Subcutaneous adipose tissue (tissue), 4 donors: ENCODE results near the gene MAT2A. TPM values are rescaled to one million over a fixed set of nuclear protein-coding genes. Genes with fewer than 3 reads are reported as not detected.

Source experiments
- CTCF ChIP-seq: fragments of 450-650 bp; IDR thresholded peaks from one replicate; pipeline ENCODE4 v1.5.1; 2016; ENCODE audit warnings: low read depth, mild to moderate bottlenecking, control low read depth, antibody characterized with exemption, moderate library complexity
- total RNA-seq, 4 donors: library from RNA; depleted of rRNA; stranded (reverse); fragments of >200 nt; gene quantifications; one replicate each; pipeline ENCODE4 v1.1.0, GENCODE V29; 2016

The MAT2A gene
- 100 to 1,000 TPM; 181 to 259 (median 219) TPM for total RNA-seq

GRCh38 chr2:85538507-85539360 is at the start of gene MAT2A:
Gene MAT2A, plus strand, starts transcription at chr2:85539168. Its CDS starts 120 bp downstream, at chr2:85539288.
- TF ChIP-seq CTCF, result no peak

- no peak for TF ChIP-seq CTCF
These were observed 47.9 kb upstream of the MAT2A start for GRCh38 chr2:85490861-85491755.

GRCh38 chr2:85496436-85496835 is 42.5 kb upstream of the MAT2A start:
- TF ChIP-seq CTCF, result no peak

GRCh38 chr2:85497944-85498630 is 40.9 kb upstream of the MAT2A start:
- no peak for TF ChIP-seq CTCF

GRCh38 chr2:85501248-85501647 is 37.7 kb upstream of the MAT2A start:
- TF ChIP-seq CTCF, result no peak

GRCh38 chr2:85502720-85503119 is 36.2 kb upstream of the MAT2A start:
- no peak for TF ChIP-seq CTCF
